KMS-11 (cell line): ENCODE measurements around the gene B3GNT3.

Source experiments
- H2AFZ ChIP-seq: fragments of 200-600 bp; sonication (generic); 2 replicates; pipeline ENCODE4 v1.6.1; 2016; ENCODE audit warnings: antibody characterized with exemption, mixed run types, low read depth
- H3K27ac ChIP-seq: fragments of 200-600 bp; sonication (generic); 2 replicates; pipeline ENCODE4 v1.6.1; 2016; ENCODE audit warnings: mild to moderate bottlenecking, mixed run types
- H3K27me3 ChIP-seq: fragments of 200-600 bp; sonication (generic); 2 replicates; pipeline ENCODE4 v1.6.1; 2017; ENCODE audit warnings: mild to moderate bottlenecking, low read depth, mixed run types, moderate library complexity; ENCODE audit not compliant: insufficient read depth
- H3K36me3 ChIP-seq: fragments of 200-600 bp; sonication (generic); 2 replicates; pipeline ENCODE4 v1.6.1; 2017; ENCODE audit warnings: mild to moderate bottlenecking, mixed run types; ENCODE audit not compliant: insufficient read depth
- H3K4me1 ChIP-seq: fragments of 200-600 bp; sonication (generic); 2 replicates; pipeline ENCODE4 v1.6.1; 2016; ENCODE audit warnings: mild to moderate bottlenecking, low read depth, mixed run types; ENCODE audit not compliant: poor library complexity, severe bottlenecking
- H3K4me2 ChIP-seq: fragments of 200-600 bp; sonication (generic); 2 replicates; pipeline ENCODE4 v1.7.0; 2016; ENCODE audit warnings: mild to moderate bottlenecking, mixed run types
- H3K4me3 ChIP-seq: fragments of 200-600 bp; sonication (generic); IDR thresholded peaks from 2 replicates; pipeline ENCODE4 v1.6.1; 2017; ENCODE audit warnings: low read depth, low read length, mixed read lengths; ENCODE audit not compliant: insufficient read depth
- H3K79me2 ChIP-seq: fragments of 200-600 bp; sonication (generic); 2 replicates; pipeline ENCODE4 v1.6.1; 2016; ENCODE audit warnings: low read depth, mixed run types; ENCODE audit not compliant: insufficient read depth
- H3K9ac ChIP-seq: fragments of 200-600 bp; sonication (generic); 2 replicates; pipeline ENCODE4 v1.6.1; 2016; ENCODE audit warnings: mild to moderate bottlenecking, mixed run types
- H4K20me1 ChIP-seq: fragments of 200-600 bp; sonication (generic); 2 replicates; pipeline ENCODE4 v1.6.1; 2016; ENCODE audit warnings: mild to moderate bottlenecking, mixed run types; ENCODE audit not compliant: insufficient read depth
- CTCF ChIP-seq: fragments of 200-600 bp; sonication (generic); conservative IDR thresholded peaks from 2 replicates; pipeline ENCODE4 v1.6.1; 2017; ENCODE audit warnings: low read depth, mild to moderate bottlenecking, antibody characterized with exemption, low read length, moderate library complexity, mixed read lengths

B3GNT3 gene

DNA sequence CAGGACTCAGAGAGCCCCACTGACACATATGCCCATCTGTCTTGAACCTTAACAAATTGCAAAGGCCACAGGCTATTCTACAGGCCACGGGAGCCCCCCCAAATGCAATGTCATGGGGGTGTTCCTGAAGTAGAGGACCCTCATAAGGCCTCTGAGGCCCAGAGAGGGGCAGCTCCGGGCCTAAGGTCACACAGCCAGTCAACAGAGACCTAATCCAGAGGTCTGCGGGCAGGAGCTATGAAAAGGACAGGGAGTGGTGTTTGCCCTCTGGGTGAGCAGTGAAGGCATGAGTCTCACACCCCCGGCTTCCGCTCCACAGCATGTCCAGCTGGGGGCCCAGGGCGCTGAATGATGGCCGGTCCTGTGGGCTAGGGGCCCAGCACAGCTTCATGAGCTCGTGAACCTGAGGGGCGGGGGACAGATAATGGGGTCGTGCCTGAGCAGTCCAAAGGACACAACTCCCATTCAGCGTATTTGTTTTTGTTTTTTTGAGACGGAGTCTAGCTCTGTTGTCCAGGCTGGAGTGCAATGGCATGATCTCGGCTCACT, 31.6 kb downstream of the B3GNT3 start:
- H3K4me2 ChIP-seq, result no peak overlapping the region
- no peaks in the 10 kb centered on the region for H3K27me3 ChIP-seq
- TF ChIP-seq CTCF, result no peak
- H3K9ac ChIP-seq, result no peak overlapping the region
- H3K4me3 ChIP-seq, result no peak overlapping the region
- H3K79me2 ChIP-seq, result no peaks in the 10 kb centered on the region
- no peaks in the 10 kb centered on the region for H3K36me3 ChIP-seq
- H3K4me1 ChIP-seq, result no peaks in the 10 kb centered on the region
- no peak overlapping the region for H3K27ac ChIP-seq
- H2AFZ ChIP-seq, result no peak overlapping the region
- H4K20me1 ChIP-seq, result no peaks in the 10 kb centered on the region

DNA sequence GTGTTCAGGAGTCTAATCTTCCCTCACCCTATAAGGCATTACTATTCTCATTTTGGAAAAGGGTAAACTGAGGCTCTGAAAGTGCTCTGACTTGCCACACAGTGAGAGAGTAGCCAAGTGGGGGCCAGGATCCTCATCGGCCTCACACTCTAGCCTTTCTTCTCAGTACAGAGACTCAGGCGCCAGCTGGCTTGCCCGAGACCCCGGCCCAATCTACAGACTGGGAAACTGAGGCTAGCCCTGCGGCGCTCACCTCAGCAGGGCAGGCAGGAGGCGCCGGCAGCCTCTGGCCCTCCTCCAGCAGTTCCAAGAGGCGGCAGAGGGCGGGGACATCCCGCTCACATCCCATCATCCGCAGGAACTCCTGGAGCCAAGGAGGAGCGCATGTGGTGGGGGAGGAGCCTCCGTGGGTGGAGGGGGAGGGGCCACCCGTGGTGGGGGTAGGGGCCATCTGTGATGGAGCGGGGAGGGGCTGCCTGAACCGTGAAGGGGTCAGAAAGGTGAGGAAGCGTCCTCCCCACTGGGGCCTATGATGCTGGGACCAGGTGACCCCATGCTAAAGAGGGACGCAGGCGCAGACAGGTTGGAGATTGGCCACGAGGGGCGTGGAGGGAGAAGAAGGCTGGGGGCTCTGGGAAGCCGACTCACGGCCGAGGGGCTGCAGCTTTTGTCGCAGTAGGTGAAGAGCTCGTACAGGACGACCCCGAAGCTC, 35.1 kb downstream of the B3GNT3 start:
- no peak for TF ChIP-seq CTCF
- Histone ChIP-seq H3K4me1 (no peaks in the 10 kb centered on the region), H3K79me2 (no peaks in the 10 kb centered on the region), H3K4me3 (no peak overlapping the region), H3K36me3 (no peaks in the 10 kb centered on the region), H3K27ac (no peak overlapping the region), H3K4me2 (no peak overlapping the region), H4K20me1 (no peaks in the 10 kb centered on the region), H3K9ac (no peak overlapping the region), H2AFZ (no peak overlapping the region), H3K27me3 (no peaks in the 10 kb centered on the region)

DNA sequence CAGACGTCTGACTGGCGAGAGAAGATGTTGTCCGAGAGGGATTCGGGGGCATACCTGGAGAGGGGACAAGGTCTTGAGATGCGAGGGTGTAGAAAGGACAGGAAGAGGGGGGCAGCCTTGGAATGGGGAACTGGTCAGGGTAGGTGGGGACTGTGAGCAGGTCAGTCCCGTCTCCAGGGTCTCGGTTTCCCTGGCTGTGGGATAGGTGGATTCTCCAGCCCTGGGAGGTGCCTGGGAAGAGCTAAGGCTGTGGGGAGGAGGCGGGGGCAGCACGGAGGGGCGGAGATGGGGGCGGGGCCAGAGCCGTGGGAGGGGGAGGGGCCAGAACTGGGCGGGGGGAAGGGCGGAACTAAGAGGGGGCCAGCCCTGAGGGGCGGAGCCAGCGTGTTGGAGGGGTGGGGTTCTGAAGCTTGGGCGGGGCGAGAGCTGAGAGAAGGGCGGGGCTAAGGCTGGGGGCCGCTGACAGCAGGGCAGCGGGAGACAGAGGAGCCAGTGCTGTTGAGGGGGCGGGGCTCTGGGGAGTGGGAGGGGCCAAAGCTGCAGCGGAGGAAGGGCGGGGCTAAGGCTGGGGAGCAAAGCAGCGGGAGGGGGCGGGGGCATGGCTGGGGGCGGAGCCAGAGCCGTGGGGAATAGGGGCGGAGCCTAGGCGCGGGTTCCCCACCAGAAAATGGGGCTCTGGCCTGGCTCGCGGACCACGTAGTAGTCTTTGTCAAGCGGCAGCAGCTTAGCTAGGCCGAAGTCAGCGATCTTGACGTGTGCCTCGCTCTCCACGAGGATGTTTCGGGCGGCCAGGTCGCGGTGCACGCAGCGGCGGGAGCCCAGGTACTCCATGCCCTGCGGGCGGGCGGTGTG, 35.9 kb downstream of the B3GNT3 start:
- no peak overlapping the region for H2AFZ ChIP-seq
- no peak overlapping the region for H3K4me3 ChIP-seq
- no peaks in the 10 kb centered on the region for H3K79me2 ChIP-seq
- H3K9ac ChIP-seq, result no peak overlapping the region
- H3K4me1 ChIP-seq, result no peaks in the 10 kb centered on the region
- H3K36me3 ChIP-seq, result no peaks in the 10 kb centered on the region
- no peaks in the 10 kb centered on the region for H4K20me1 ChIP-seq
- TF ChIP-seq CTCF, result no peak
- no peaks in the 10 kb centered on the region for H3K27me3 ChIP-seq
- no peak overlapping the region for H3K4me2 ChIP-seq
- H3K27ac ChIP-seq, result no peak overlapping the region

GRCh38 chr19:17831419-17831888, 36.5 kb downstream of the B3GNT3 start:
- Histone ChIP-seq H3K4me3 (no peak overlapping the region), H4K20me1 (no peaks in the 10 kb centered on the region), H3K4me2 (no peak overlapping the region), H3K9ac (no peak overlapping the region), H3K27ac (no peak overlapping the region), H3K27me3 (no peaks in the 10 kb centered on the region), H2AFZ (no peak overlapping the region), H3K79me2 (no peaks in the 10 kb centered on the region), H3K4me1 (no peaks in the 10 kb centered on the region), H3K36me3 (no peaks in the 10 kb centered on the region)
- no peak for TF ChIP-seq CTCF
